HG03175 (cell line): Measurements from ENCODE around the gene ENTHD1.

Experiments used
- ATAC-seq: cut with Tn5 transposase; IDR thresholded peaks from one replicate; pipeline ENCODE4 v1.9.1; 2021; ENCODE audit warnings: mild to moderate bottlenecking, moderate library complexity; ENCODE audit not compliant: unreplicated experiment

Gene ENTHD1

GRCh38 chr22:39800790-39801520 is 92.6 kb downstream of the ENTHD1 start:
- ATAC-seq = no peak

- ATAC-seq = no peak
These were observed 95.9 kb downstream of the ENTHD1 start for GRCh38 chr22:39797528-39798147.

DNA sequence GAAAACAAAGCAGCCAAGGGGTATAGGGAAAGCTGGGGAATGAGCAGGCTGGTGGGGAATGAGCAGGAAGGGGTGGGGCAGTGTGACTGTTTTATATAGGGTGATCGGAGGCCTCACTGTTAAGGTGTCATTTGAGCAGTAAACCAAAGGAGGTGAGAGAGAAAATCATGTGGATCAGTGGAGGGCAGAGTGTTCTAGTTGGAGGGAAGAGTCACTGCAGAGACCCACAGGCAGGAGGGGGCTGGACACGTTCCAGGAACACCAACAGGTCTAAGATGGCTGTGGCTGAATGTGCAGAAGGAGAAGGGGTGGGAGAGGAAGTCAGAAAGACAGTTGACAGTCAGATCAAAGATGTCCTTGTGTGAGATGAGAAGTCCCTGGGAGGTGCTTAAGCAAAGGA is 103.8 kb downstream of the ENTHD1 start:
- no peak for ATAC-seq

GRCh38 chr22:39785232-39785631 is 108.3 kb downstream of the ENTHD1 start:
- ATAC-seq = no peak

DNA sequence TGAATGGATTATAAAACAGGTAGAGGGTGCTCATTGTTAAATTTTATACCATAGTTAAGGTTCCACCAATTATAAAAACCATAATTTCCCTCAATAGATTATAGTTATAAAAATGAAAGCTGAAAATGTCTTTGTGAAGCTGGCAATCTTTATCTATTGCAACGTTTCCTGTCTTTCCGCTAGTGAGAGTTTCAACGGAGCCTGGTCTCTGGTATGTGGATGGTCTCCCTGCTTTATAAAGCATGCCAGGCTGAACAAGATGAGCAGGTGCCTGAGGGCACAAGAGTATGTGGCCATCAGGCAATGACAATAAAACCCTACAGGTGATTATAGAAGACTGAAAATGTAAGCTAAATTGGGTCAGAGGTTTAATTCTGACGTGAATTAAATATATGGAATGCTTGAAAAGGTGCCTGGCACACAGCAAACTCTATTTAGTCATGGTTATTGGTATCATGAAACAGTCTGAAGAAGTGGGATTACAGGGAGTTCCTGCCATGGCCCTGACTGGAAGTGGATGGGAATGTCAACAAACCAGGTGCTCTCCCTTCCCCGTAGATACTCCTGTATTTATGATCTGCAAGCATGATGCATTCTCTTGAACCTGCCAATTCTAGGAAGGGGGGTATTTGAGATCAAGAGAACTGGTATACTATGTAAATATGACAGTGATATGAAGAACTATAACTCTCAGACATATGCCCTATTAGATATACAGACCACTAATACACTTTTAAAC is 115.7 kb downstream of the ENTHD1 start:
- ATAC-seq = no peak

GRCh38 chr22:39776295-39777009 is 117.1 kb downstream of the ENTHD1 start:
- ATAC-seq = no peak

DNA sequence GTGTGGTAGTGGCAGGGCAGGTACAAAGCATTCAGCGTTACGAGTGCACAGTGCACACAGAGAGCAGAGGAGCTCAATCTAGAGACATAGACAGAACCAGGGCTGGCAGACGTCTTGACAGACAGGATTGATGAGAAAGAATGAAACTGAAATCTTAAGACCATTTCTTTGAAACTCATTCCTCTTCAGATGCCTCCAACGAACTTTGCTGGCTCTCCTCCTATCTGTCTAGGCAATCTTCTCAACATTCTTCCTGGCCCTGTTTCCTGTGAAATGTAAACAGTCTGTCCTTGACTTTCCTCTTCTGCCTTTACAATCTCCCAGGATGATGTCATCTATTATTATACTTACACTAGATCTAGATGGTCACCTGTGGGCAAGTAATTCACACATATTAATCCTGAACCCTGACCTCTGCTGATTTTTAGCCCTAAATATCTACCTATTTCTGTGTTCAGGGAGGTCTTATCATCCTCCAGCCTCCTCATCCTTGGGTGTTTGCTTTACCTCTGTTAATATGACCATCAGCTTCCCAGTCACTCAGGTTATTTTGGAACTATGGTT is 119.5 kb downstream of the ENTHD1 start:
- no peak for ATAC-seq

DNA sequence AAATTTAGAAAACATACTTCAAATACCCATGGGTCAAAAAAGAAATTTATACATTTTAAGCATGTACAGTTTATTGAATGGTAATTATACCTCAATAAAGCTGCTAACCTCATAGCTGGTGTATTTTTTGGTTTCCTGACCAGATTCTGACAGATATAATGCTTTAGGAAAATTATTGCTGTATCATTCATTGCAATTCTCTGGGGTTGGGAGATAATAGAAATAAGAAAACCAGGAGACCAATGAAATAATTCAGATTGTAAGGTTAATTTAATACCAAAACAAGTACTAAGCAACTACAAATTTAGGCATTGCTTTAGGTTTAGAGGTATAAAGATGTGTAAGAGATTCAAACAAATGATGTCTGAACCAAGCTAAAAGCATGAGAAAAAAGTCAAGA is 120.1 kb downstream of the ENTHD1 start:
- ATAC-seq = no peak

GRCh38 chr22:39771486-39771885 is 122.1 kb downstream of the ENTHD1 start:
- no peak for ATAC-seq

DNA sequence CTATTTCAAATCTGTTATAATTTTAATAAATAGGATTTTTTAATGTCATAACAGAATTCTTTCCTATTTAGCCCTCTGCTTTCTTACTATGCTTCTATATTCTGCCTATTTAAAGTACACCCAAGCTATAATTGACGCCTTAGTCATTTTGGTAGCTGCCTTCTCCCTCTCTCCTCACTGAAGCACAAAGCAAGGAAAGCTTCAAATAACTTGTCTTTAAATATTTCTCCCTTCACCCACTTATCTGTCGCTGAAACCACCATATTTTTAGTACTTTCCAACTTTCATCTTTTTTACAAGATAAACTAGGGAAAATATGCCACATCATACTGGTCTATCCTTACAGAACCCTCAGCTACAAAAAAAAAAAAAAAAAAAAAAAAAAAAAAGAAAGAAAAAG is 127.9 kb downstream of the ENTHD1 start:
- ATAC-seq = no peak

GRCh38 chr22:39765046-39765445 is 128.5 kb downstream of the ENTHD1 start:
- no peak for ATAC-seq

- ATAC-seq = no peak
These were observed 130.3 kb downstream of the ENTHD1 start for GRCh38 chr22:39763276-39763675.

DNA sequence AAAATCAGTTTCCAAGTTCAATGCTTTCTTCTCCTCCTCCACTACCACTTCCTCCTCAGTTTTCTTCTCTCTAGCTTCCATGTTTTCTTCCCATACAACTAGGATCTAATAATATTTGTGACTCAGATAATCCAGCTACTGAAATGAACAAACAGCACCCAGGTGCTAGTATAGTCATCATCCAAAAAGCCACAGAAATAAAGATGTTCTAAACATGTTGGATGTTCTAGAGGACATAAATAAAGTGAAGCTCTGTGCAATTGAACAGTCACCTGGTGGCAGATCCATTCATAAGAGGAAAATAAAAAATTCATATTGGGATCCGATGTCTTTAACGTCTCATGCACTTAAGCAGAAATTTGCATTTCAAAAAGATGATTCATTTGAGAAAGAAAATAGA is 142.8 kb downstream of the ENTHD1 start:
- ATAC-seq = no peak

- ATAC-seq = no peak
These were observed 144.7 kb downstream of the ENTHD1 start for GRCh38 chr22:39748877-39749276.

- no peak for ATAC-seq
These were observed 146.8 kb downstream of the ENTHD1 start for GRCh38 chr22:39746600-39747262.

DNA sequence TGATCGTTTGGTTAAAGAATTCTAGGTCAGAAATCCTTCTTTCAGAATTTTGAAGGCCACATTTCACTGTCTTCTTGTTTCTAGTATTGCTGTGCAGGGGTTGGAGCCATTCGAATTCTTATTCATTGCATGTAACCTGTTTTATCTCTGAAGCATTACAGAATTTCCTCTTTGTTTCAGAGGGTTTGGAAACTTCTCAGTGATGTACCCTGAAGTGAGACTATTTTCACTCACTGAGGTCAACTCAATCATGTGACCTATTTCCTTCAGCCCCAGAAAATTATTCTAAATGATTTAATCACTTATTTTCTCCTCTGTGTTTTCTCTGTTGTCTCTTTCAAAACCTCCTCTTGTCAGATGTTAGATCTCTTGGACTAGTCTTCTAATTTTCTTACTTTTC is 147.8 kb downstream of the ENTHD1 start:
- no peak for ATAC-seq

GRCh38 chr22:39744353-39744752 is 149.2 kb downstream of the ENTHD1 start:
- no peak for ATAC-seq

GRCh38 chr22:39743935-39744334 is 149.6 kb downstream of the ENTHD1 start:
- no peak for ATAC-seq

DNA sequence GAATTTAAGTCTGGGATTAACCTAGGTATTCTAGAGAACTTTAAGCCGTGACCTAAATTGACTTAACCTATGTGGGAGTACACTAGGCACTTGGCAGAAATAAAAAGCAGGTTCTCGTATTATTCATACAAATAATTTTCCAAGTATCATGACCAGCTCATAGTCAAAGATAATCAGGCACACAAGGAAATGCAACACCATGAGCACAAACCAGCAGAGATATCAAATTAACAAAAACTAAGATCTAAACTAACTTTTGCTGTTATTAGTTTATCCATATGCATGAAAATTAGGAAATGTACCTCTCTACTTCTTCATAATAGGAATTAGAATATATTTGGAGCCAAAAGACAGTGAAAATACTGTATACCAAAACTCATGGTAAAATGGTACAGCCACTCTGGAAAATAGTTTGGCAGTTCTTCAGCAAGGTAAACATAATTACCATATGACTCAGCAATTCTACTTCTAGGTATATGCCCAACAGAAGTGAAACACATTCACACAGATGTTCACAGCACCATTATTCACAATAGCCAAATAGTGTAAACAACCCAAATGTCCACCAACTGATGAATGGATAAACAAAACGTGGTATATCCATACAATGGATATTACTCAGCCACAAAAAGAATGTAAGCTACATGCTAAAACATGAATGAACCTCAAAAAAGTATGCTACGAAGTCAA is 154.1 kb downstream of the ENTHD1 start:
- no peak for ATAC-seq

DNA sequence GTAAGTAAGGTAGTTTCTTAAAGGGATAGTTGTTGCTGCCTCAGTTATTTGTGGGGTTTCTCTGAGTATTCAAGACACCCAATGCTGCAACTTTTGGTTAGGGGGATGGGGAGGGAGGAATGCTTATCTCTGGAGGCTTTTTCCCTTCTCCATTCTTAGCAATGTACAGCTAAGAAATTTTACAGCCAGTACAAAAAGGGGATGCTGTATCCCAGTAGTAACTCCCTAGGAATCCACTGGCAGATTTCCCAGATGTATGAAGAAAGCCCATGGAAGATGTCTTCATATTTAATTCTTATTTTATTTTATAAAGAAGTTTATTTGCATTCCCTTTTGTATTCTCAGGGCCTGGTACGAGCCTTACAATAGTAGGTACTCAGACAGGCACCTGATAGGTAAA is 154.8 kb downstream of the ENTHD1 start:
- ATAC-seq = no peak
